GM21423 (cell line): Measurements from ENCODE around the gene POLE.

Experiments used
- ATAC-seq: cut with Tn5 transposase; IDR thresholded peaks from one replicate; pipeline ENCODE4 v1.9.1; 2021; ENCODE audit warnings: mild to moderate bottlenecking, moderate library complexity; ENCODE audit not compliant: unreplicated experiment

POLE gene

GRCh38 chr12:132632521-132633228 lies 54.5 kb downstream of the POLE start:
- ATAC-seq = no peak

- ATAC-seq = no peak
Observed at GRCh38 chr12:132631666-132632065, 55.5 kb downstream of the POLE start.

GRCh38 chr12:132630672-132631071 lies 56.5 kb downstream of the POLE start:
- no peak for ATAC-seq

GRCh38 chr12:132629330-132629729 lies 57.8 kb downstream of the POLE start:
- no peak for ATAC-seq

- ATAC-seq = no peak
Observed at GRCh38 chr12:132625731-132626430, 61.3 kb downstream of the POLE start.

GRCh38 chr12:132624910-132625630 lies 62.1 kb downstream of the POLE start:
- no peak for ATAC-seq

DNA sequence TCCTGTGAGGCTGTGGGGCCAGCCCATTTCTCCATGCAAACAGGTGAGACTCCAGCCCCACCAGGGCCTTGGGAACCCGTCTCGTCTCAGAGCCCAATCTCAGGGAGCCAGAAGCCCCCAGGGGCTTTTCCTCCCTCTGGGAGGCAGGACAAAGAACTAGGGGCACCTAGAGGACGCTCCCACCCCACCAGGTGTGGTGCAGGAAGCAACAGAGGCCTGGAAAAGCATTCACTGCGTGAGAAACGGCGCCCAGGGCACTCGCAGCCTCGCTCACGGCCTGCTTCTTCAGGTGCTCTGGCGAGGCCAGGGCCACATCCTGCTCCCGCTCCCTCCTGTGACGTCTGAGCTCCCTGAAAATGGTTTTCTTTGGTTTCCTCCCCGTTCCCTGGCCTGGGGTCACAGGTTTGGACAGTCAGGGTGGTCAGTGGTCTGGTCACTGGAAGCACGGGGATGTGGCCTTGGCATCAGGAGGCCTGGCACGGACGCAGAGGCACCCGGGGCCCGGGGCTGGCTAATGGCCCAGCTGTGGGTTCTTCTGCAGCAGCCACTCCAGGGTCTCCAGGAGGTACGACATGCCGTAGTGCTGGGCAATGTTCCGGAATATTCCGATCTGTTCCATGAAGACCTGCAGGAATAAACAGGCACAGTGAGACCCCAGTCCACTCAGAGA lies 62.8 kb downstream of the POLE start:
- ATAC-seq = no peak

DNA sequence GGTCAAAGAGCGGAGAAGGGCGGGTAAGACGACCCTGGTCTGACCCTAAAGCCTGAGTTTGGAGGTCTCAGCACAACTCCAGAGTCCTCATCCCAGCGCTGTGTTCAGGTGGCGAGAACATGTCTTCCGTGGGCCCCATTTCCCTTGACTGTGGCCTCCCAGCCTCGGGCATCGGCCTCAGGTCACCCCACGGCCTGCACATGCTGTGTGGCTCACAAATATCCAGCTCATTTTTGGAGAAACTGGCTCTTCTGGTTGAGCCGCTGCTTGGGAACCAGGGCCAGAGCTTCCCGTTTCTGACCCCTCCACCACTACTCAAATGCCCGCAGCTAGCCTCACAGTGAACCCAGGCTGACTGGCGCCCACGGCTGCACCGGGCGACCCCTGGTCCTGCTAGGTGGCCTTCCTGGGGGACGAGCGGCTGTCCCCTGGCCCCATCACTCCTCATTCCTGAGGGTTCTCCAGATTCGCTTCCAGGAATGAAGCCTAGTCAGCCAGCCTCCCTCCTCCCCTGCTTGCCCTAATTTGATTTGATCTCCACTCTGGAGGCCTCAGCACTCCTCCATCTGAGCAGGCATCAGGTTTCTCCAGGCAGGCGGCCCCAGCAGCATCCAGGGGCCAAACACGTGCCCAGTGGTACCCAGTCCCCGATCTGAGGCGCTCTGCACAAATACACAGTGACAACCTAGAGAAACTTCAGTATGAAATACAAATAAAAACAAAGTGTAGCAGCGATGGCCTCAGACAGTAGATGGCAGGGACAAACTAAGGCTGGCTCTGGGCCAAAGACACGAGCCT lies 63.9 kb downstream of the POLE start:
- no peak for ATAC-seq

DNA sequence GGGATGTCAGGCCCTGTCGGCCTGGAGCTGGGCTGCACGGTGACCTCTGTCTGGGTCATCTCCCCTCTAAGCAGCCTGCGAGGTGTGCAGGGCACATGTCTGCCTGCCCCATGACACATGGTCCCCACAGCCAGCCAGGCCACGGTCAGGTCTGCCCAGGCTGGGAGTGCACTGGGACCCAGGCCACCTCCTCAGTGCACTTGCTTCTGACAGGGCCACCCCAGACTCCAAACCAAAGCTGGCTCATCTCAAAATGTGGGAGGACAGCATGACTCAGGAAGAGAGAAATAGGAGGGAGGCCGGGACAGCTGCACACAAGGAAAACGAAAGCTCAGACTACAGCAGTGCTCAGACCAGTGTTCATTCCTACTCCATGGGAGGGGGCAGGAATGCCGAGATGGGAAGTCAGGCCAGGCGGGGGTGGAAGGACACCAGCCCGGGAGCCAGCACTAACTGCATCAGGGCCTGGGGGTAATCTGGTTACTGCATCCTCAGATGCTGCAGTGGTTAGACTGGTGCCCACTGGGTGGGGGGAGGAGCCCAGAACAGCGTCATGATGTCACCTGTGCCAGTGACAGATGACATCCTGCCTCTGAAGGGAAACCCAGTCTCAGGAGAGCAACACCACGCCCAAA lies 64.6 kb downstream of the POLE start:
- ATAC-seq = no peak

- no peak for ATAC-seq
Observed at GRCh38 chr12:132621657-132622435, 65.3 kb downstream of the POLE start.

DNA sequence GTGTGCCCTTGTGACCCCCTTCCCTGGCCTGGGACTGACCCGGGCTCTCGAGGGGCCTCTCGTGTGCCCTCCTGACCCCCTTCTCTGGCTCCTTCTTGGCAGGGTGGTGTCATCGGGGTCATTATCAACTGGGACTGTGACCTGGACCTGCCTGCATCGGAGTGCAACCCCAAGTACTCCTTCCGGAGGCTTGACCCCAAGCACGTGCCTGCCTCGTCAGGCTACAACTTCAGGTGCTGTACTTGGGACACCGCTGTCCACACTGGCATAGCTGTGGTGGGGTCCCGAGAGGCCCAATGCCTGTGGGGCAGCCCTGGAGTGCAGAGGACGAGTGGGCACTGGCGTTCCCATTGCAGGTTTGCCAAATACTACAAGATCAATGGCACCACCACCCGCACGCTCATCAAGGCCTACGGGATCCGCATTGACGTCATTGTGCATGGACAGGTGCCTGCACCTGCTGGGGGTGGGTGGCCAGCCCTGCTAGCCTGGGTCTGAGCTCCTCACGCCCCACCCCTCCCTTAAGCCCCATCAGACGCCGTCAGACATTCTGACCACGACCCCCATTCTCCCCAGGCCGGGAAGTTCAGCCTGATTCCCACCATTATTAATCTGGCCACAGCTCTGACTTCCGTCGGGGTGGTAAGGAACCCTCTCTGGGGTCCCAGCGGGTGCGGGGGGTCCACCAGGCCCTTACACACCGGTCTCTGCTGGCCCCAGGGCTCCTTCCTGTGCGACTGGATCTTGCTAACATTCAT lies 66.1 kb downstream of the POLE start:
- ATAC-seq = no peak

DNA sequence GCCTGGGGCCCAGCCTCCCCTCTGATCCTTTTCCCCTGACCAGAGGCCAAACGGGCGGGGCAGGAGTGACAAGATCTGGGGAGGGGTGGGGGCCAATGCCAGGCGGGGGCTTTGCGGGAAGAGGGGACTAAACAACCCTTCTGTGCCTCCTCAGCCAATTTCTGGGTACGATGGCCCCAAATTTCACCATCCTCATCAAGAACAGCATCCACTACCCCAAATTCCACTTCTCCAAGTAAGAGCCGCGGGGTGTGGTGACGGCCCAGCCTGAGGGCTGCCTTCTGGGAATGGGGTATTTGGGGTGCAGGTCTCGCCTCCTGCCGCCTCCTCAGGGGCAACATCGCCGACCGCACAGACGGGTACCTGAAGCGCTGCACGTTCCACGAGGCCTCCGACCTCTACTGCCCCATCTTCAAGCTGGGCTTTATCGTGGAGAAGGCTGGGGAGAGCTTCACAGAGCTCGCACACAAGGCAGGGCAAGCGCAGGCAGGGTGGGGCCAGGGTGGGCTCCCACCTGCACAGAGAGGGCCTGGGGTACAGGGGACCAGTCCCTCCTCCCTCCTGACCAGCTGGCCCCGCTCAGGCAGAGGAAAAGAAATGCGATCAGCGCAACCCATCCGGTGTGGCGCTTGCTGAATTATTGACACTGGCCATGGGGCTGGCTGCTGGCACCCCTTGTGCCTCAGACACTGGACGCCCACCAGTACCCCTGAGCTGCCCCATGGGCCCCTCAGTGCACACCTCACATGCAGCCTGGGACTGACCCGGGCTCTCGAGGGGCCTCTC lies 66.8 kb downstream of the POLE start:
- no peak for ATAC-seq

- no peak for ATAC-seq
Observed at GRCh38 chr12:132619386-132620112, 67.6 kb downstream of the POLE start.

DNA sequence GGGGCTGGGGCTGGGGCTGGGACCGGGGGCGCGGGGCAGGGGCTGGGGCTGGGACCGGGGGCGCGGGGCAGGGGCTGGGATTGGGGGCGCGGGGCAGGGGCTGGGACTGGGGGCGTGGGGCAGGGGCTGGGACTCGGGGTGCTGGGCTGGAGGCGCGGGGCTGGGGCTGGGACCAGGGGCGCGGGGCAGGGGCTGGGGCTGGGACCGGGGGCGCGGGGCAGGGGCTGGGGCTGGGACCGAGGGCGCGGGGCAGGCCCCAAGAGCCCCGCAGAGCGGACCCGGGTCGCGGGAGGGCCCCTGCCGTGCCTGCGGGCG lies 68.1 kb downstream of the POLE start:
- no peak for ATAC-seq

- no peak for ATAC-seq
Observed at GRCh38 chr12:132618683-132619043, 68.5 kb downstream of the POLE start, which contains the start of gene P2RX2. TSS of gene P2RX2 (plus strand) at chr12:132618776. CDS start at chr12:132618817, 41 bp downstream.

DNA sequence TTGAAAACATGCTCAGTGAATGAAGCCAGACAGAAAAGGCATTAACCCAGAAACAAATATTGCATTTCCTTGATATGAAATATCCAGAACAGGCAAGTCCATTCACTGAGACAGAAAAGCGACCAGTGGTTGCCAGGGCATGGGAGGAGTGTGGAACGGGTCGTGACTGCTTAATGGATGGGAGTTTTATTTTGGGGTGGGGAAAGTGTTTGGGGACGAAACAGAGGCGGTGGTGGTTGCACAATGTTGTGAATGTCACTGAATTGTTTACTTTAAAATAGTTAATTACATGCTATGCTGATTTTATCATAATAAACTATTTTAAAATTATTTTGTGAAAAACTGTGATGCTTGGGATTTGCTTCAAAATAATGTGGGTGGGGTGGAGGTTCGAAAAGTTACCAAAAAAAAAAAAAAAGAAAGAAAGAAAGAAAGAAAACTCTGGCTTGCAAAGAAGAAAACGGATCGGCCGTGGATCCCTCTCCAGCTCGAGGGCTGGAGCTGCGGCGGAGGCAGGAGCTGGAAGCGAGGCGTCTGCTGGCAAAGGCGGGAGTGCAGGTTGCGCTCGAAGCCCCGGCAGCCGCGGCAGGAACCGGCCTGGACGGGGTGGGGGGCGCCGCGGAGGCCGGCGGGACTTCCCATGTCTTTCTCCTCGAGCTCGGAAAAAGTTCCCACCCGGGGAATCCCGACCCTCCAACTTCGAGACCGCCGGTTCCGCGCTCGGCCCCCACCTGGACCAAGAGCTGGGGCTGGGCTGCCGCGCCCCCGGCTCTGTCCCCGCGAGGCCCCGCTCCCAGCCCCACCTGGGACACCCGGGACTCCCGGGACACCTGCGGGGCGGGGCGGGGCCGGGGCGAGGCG lies 69.1 kb downstream of the POLE start:
- no peak for ATAC-seq
